IPS-18a (cell line): ENCODE results near the gene LRRC59.

Source experiments
- H3K27ac ChIP-seq: one replicate; pipeline ENCODE4 v1.5.1; 2013; ENCODE audit warnings: low read length
- H3K27me3 ChIP-seq: one replicate; pipeline ENCODE4 v1.6.1; 2013; ENCODE audit warnings: mild to moderate bottlenecking, low read length; ENCODE audit not compliant: control insufficient read depth, insufficient read depth
- H3K36me3 ChIP-seq: one replicate; pipeline ENCODE4 v1.6.1; 2013; ENCODE audit warnings: low read depth, low read length; ENCODE audit not compliant: control insufficient read depth
- H3K4me1 ChIP-seq: one replicate; pipeline ENCODE4 v1.6.1; 2013; ENCODE audit warnings: low read depth, low read length; ENCODE audit not compliant: control insufficient read depth
- H3K4me3 ChIP-seq: one replicate; pipeline ENCODE4 v1.5.1; 2013; ENCODE audit warnings: low read length
- H3K9ac ChIP-seq: one replicate; pipeline ENCODE4 v1.6.1; 2013; ENCODE audit warnings: mild to moderate bottlenecking, low read length, moderate library complexity
- H3K9me3 ChIP-seq: one replicate; pipeline ENCODE4 v1.6.1; 2013; ENCODE audit warnings: low read depth, low read length; ENCODE audit not compliant: control insufficient read depth

Gene LRRC59

GRCh38 chr17:50397111-50397918, at the start of gene LRRC59:
Gene LRRC59 (minus strand): TSS chr17:50397523. CDS start chr17:50397317, 206 bp downstream.
- Histone ChIP-seq H3K9me3 (no peaks in the 10 kb centered on the region), H3K36me3 (peaks cover 25% of the 10 kb centered on the region), H3K27ac (no peak within 1 kb of the TSS), H3K4me3 (peak within 1 kb of the TSS; percentile 82), H3K27me3 (no peaks in the 10 kb centered on the region), H3K4me1 (peaks cover 3% of the 10 kb centered on the region), H3K9ac (peak within 1 kb of the TSS; percentile 72)

DNA sequence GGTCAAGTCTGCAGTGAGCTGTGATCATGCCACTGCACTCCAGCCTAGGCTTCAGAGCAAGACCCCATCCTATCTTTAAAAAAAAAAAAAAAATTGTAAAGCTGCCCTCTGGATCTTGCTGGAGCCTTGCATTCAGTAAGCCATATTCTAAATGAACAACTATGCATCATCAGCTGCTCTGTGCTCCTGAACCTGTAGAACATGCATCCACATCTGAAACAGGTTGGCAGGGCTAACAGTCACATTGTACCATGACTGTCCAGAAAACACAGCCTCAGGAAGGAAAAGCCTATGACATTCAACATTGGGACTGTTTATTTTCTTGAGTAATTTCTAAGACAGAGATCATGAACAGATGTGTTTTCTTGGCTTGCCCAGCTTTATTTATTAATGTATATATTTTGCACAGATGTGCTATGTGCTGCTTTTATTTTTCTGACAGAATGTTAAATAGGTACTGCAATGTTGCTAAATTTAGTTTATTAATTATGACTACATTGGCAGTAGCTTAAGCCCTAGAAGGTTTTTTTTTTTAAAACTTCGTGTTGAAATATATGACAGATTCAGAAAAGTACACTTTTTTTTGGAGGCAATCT, 48.5 kb upstream of the LRRC59 start:
- H3K4me3 ChIP-seq, result no peak overlapping the region
- H3K9me3 ChIP-seq, result no peaks in the 10 kb centered on the region
- no peak overlapping the region for H3K9ac ChIP-seq
- no peaks in the 10 kb centered on the region for H3K4me1 ChIP-seq
- no peaks in the 10 kb centered on the region for H3K27me3 ChIP-seq
- no peaks in the 10 kb centered on the region for H3K36me3 ChIP-seq
- H3K27ac ChIP-seq, result no peak overlapping the region

GRCh38 chr17:50444841-50445715, 47.8 kb upstream of the LRRC59 start:
- Histone ChIP-seq H3K9ac (no peak overlapping the region), H3K9me3 (no peaks in the 10 kb centered on the region), H3K36me3 (no peaks in the 10 kb centered on the region), H3K27me3 (no peaks in the 10 kb centered on the region), H3K27ac (no peak overlapping the region), H3K4me3 (no peak overlapping the region), H3K4me1 (no peaks in the 10 kb centered on the region)

DNA sequence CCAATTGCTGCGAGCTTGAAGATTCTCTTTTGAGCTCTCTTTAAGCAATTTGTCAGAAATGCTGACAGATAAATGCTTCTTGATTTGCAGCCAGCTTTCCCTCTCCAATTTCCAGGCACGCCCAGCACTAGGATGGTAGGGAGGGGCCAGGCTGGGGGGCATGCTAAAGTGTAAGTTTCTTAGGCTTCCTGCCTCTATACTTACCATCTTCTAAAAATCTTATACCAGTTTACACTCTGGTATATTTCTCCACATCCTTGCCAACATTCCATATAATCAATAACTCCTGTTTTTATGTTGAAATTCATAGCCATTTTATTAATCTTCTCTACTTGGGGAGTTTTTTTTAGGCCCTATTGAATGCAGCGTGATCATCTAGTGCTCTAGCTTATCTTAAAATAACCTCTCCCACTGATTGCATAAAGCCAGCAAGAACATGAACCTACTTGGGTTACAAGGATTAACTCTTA, 46.2 kb upstream of the LRRC59 start:
- Histone ChIP-seq H3K36me3 (no peaks in the 10 kb centered on the region), H3K4me1 (no peaks in the 10 kb centered on the region), H3K9me3 (no peaks in the 10 kb centered on the region), H3K9ac (no peak overlapping the region), H3K27me3 (no peaks in the 10 kb centered on the region), H3K27ac (no peak overlapping the region), H3K4me3 (no peak overlapping the region)

- H3K27ac ChIP-seq, result no peak overlapping the region
- no peaks in the 10 kb centered on the region for H3K27me3 ChIP-seq
- H3K4me3 ChIP-seq, result no peak overlapping the region
- no peaks in the 10 kb centered on the region for H3K36me3 ChIP-seq
- H3K9me3 ChIP-seq, result no peaks in the 10 kb centered on the region
- H3K4me1 ChIP-seq, result no peaks in the 10 kb centered on the region
- H3K9ac ChIP-seq, result no peak overlapping the region
Observed at GRCh38 chr17:50440838-50441829, 43.8 kb upstream of the LRRC59 start.

GRCh38 chr17:50440172-50440837, 43.0 kb upstream of the LRRC59 start:
- Histone ChIP-seq H3K9ac (no peak overlapping the region), H3K27me3 (no peaks in the 10 kb centered on the region), H3K9me3 (no peaks in the 10 kb centered on the region), H3K36me3 (no peaks in the 10 kb centered on the region), H3K27ac (no peak overlapping the region), H3K4me1 (no peaks in the 10 kb centered on the region), H3K4me3 (no peak overlapping the region)

- no peaks in the 10 kb centered on the region for H3K9me3 ChIP-seq
- no peaks in the 10 kb centered on the region for H3K4me1 ChIP-seq
- no peak overlapping the region for H3K9ac ChIP-seq
- no peaks in the 10 kb centered on the region for H3K27me3 ChIP-seq
- H3K4me3 ChIP-seq, result no peak overlapping the region
- H3K36me3 ChIP-seq, result no peaks in the 10 kb centered on the region
- no peak overlapping the region for H3K27ac ChIP-seq
Observed at GRCh38 chr17:50439008-50439407, 41.7 kb upstream of the LRRC59 start.

- Histone ChIP-seq H3K27me3 (no peaks in the 10 kb centered on the region), H3K36me3 (no peaks in the 10 kb centered on the region), H3K4me3 (no peak overlapping the region), H3K4me1 (no peaks in the 10 kb centered on the region), H3K9ac (no peak overlapping the region), H3K27ac (no peak overlapping the region), H3K9me3 (no peaks in the 10 kb centered on the region)
Observed at GRCh38 chr17:50437409-50437808, 40.1 kb upstream of the LRRC59 start.

GRCh38 chr17:50432125-50432762, 34.9 kb upstream of the LRRC59 start:
- H3K9ac ChIP-seq, result no peak overlapping the region
- H3K9me3 ChIP-seq, result no peaks in the 10 kb centered on the region
- H3K27me3 ChIP-seq, result no peaks in the 10 kb centered on the region
- no peak overlapping the region for H3K4me3 ChIP-seq
- no peaks in the 10 kb centered on the region for H3K36me3 ChIP-seq
- peaks cover 1% of the 10 kb centered on the region for H3K4me1 ChIP-seq
- H3K27ac ChIP-seq, result no peak overlapping the region
